Sigmoid colon (tissue), 7 donors: Measurements from ENCODE around the gene SORBS1. TPM values are rescaled to one million over a fixed set of nuclear protein-coding genes. Genes with fewer than 3 reads are reported as not detected.

Experiments
- DNase-seq: peaks from one replicate; pipeline ENCODE4 v3.0.0-alpha.2; 2019
- H3K27ac ChIP-seq, 4 donors: fragments of 200-600 bp; sonication (generic); one replicate each; pipeline ENCODE4 v1.5.1; 2016 to 2019; ENCODE audit warnings: mild to moderate bottlenecking in 1 of 4
- H3K27me3 ChIP-seq, 3 donors: fragments of 200-600 bp; sonication (generic); one replicate each; pipeline ENCODE4 v1.5.1; 2019; ENCODE audit warnings: mild to moderate bottlenecking in 1 of 3
- H3K36me3 ChIP-seq, 4 donors: fragments of 200-600 bp; sonication (generic); one replicate each; pipeline ENCODE4 v1.5.1; 2016 to 2019
- H3K4me1 ChIP-seq, 4 donors: fragments of 200-600 bp; sonication (generic); one replicate each; pipeline ENCODE4 v1.5.1; 2017 to 2019
- H3K4me3 ChIP-seq, 4 donors: fragments of 200-600 bp; sonication (generic); one replicate each; pipeline ENCODE4 v1.5.1; 2017 to 2019; ENCODE audit warnings: mild to moderate bottlenecking in 2 of 4, moderate library complexity in 1 of 4
- H3K9me3 ChIP-seq, 4 donors: fragments of 200-600 bp in 3 of 4; sonication (generic) in 3 of 4; one replicate each; pipeline versions ENCODE4 v1.5.1 to v1.6.1; 2013 to 2019
- EP300 ChIP-seq, 4 donors: sonication (generic); formaldehyde crosslinking; IDR thresholded peaks; one replicate each; pipeline ENCODE4 v1.6.1; 2017; ENCODE audit warnings: antibody characterized with exemption in 4 of 4
- POLR2A ChIP-seq, 2 donors: fragments of 450-650 bp; IDR thresholded peaks; one replicate each; pipeline ENCODE4 v1.6.1; 2016; ENCODE audit warnings: antibody characterized with exemption in 2 of 2, mild to moderate bottlenecking in 2 of 2, moderate library complexity in 2 of 2
- POLR2AphosphoS5 ChIP-seq, 4 donors: sonication (generic); formaldehyde crosslinking; IDR thresholded peaks; one replicate each; pipeline ENCODE4 v1.6.1; 2017; ENCODE audit warnings: antibody characterized with exemption in 4 of 4
- WGBS, 2 donors: extraction: QIAGEN DNeasy Blood & Tissue Kit; methylation state at CpG; one replicate each; pipeline ENCODE4 v1.1.7; 2013; 5-methylcytosine and 5-hydroxymethylcytosine counted together
- intact Hi-C: fragments of 100-400 bp; cut with DNase I; formaldehyde crosslinking; loops from one replicate; pipeline ENCODE4 v1.15.1; 2023
- polyA plus RNA-seq, 3 donors: library from polyadenylated mRNA; stranded (reverse); fragments of 200-250 nt; gene quantifications; one replicate each; pipeline ENCODE4 v1.2.3, GENCODE V29; 2013
- total RNA-seq, 4 donors: library from RNA; depleted of rRNA; stranded (reverse); fragments of >200 nt; gene quantifications; one replicate each; pipeline ENCODE4 v1.1.0, GENCODE V29; 2016
- TF ChIP-seq, protein P1 (sequence below), 4 experiments: fragments of 450-650 bp in 3 of 4; fragments of 200-600 bp in 1 of 4; IDR thresholded peaks; one replicate each; pipeline ENCODE4 v1.5.1; 2016 to 2019; ENCODE audit warnings: antibody characterized with exemption in 4 of 4, mild to moderate bottlenecking in 3 of 4, moderate library complexity in 2 of 4
- donor health status: healthy with polysubstance abuse.
- donor health status: Bipolar disorder and iron deficiency.
- donor health status: healthy.

Gene SORBS1
- total and polyA plus RNA-seq, 7 donors: 8.1 to 1,403 (median 664) TPM

GRCh38 chr10:95604630-95605029 lies 43.5 kb upstream of the SORBS1 start:
- Histone ChIP-seq H3K4me1 (peaks cover 0 to 65% (median 56%) of the 10 kb centered on the region in 4 donors), H3K27me3 (no peaks in the 10 kb centered on the region), H3K36me3 (peaks cover 0 to 12% (median 2%) of the 10 kb centered on the region in 4 donors), H3K9me3 (no peaks in the 10 kb centered on the region), H3K27ac (peak overlapping the region; percentile 83 to 95 (median 86)), H3K4me3 (no peak overlapping the region)
- TF ChIP-seq POLR2A (IDR thresholded peaks at IDR 0.05) (no peak), POLR2AphosphoS5 (IDR thresholded peaks at IDR 0.05) (no peak), EP300 (IDR thresholded peaks at IDR 0.05) (no peak)
- TF ChIP-seq, protein P1, sequence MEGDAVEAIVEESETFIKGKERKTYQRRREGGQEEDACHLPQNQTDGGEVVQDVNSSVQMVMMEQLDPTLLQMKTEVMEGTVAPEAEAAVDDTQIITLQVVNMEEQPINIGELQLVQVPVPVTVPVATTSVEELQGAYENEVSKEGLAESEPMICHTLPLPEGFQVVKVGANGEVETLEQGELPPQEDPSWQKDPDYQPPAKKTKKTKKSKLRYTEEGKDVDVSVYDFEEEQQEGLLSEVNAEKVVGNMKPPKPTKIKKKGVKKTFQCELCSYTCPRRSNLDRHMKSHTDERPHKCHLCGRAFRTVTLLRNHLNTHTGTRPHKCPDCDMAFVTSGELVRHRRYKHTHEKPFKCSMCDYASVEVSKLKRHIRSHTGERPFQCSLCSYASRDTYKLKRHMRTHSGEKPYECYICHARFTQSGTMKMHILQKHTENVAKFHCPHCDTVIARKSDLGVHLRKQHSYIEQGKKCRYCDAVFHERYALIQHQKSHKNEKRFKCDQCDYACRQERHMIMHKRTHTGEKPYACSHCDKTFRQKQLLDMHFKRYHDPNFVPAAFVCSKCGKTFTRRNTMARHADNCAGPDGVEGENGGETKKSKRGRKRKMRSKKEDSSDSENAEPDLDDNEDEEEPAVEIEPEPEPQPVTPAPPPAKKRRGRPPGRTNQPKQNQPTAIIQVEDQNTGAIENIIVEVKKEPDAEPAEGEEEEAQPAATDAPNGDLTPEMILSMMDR (IDR thresholded peaks at IDR 0.05): no peak
- intact Hi-C loops: no loop called here
- no peak for DNase-seq

DNA sequence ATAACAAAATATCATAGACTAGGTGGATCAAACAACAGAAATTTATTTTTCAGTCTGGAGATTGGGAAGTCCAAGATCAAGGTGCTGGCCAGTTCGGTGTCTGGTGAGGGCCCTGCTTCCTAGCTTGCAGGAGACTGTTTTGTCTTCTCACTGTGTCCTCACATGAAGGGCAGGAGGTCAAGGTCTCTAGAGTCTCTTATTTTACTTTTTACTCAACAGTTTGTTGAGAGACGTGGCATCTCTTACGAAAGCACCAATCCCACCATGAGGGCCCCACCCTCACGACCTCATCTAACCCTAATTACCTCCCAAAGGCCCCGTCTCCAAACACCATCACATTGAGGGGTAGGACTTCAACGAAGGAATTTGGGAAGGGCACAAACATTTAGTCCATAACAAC lies 41.2 kb upstream of the SORBS1 start:
- intact Hi-C loops: no loop called here
- Histone ChIP-seq H3K4me1 (peaks cover 0 to 57% (median 51%) of the 10 kb centered on the region in 4 donors), H3K36me3 (no peaks in the 10 kb centered on the region), H3K27ac (peak overlapping the region; percentile 52 to 95 (median 86)), H3K27me3 (no peaks in the 10 kb centered on the region), H3K4me3 (no peak overlapping the region), H3K9me3 (no peaks in the 10 kb centered on the region)
- 81 to 84% methylated on average over 6 of the region's 6 CpGs for WGBS, 2 donors
- TF ChIP-seq EP300 (IDR thresholded peaks at IDR 0.05) (no peak), POLR2AphosphoS5 (IDR thresholded peaks at IDR 0.05) (no peak), POLR2A (IDR thresholded peaks at IDR 0.05) (no peak)
- TF ChIP-seq, protein P1 (IDR thresholded peaks at IDR 0.05): no peak
- DNase-seq: no peak

DNA sequence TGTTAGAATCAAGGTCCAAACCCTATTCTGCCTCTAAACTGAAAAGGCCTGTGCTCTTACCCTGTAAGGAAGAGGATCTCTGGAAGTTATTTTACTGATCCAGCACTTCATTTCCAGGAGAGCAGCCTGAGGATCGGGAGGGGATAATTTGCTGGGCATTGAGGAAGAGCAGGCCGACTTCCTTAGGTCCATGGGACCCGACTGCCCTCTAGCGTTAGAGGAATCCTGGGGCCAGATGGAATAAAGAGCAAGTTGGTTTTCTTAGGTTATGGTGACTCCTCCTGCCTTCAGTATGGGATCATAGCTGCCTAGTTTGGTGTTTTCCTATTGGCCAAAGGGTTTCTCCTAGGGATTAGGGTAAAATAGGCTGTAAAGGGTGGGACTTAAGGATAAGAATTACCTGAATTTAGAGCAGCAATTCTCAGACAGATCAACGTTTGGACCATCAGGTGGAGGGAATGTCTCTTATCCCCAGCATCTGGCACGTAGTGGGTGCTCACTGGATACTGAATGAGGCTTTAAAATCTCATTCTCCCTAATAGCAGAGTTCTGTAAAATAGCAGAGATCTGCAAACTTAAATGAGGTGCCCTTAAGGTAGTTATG lies 40.0 kb upstream of the SORBS1 start:
- Histone ChIP-seq H3K4me1 (peaks cover 0 to 45% (median 39%) of the 10 kb centered on the region in 4 donors), H3K9me3 (no peaks in the 10 kb centered on the region), H3K4me3 (no peak overlapping the region), H3K27ac (peak overlapping the region; percentile 52 to 95 (median 86)), H3K36me3 (no peaks in the 10 kb centered on the region), H3K27me3 (no peaks in the 10 kb centered on the region)
- peak; percentile 92 for DNase-seq
- WGBS, 2 donors: 18 to 26% methylated on average over 6 of the region's 6 CpGs
- TF ChIP-seq EP300 (IDR thresholded peaks at IDR 0.05) (no peak), POLR2A (IDR thresholded peaks at IDR 0.05) (no peak), POLR2AphosphoS5 (IDR thresholded peaks at IDR 0.05) (peak; percentile 14 to 77 (median 66))
- TF ChIP-seq, protein P1 (IDR thresholded peaks at IDR 0.05): peak; percentile 83 to 97 (median 92)
- intact Hi-C loops: loop anchor here (1.0 to 2.0 kb wide), 3 partner anchors 40 to 227 kb away; partner anchors contain the start of gene SORBS1

GRCh38 chr10:95600158-95600557 lies 39.0 kb upstream of the SORBS1 start:
- Histone ChIP-seq H3K4me1 (peaks cover 0 to 35% (median 29%) of the 10 kb centered on the region in 4 donors), H3K27me3 (no peaks in the 10 kb centered on the region), H3K9me3 (no peaks in the 10 kb centered on the region), H3K27ac (peak overlapping the region in 2 of 4 donors; percentile 88 to 95), H3K4me3 (no peak overlapping the region), H3K36me3 (no peaks in the 10 kb centered on the region)
- intact Hi-C loops: loop anchor here (2.0 kb wide), 1 partner anchor 39 kb away; the partner anchor contains the start of gene SORBS1
- TF ChIP-seq, protein P1 (IDR thresholded peaks at IDR 0.05): peak in 1 of 4 experiments; percentile 7
- no peak for TF ChIP-seq EP300 (IDR thresholded peaks at IDR 0.05)
- 83 to 85% methylated on average over 4 of the region's 4 CpGs for WGBS, 2 donors
- no peak for DNase-seq
